Kidney (tissue), 14 donors: Measurements from ENCODE around the gene ZNF827. TPM values are rescaled to one million over a fixed set of nuclear protein-coding genes. Genes with fewer than 3 reads are reported as not detected.

Source experiments
- DNase-seq, 5 donors: peaks; one replicate each; pipeline ENCODE4 v3.0.0-alpha.2; 2013 to 2020
- FAIRE-seq: peaks from 2 replicates; lab custom pipeline; 2012; peaks lifted over from hg19 to GRCh38; lab: Jason Lieb, UNC
- H3K27ac ChIP-seq, 2 donors: one replicate each; pipeline ENCODE4 v1.7.0; 2013; ENCODE audit warnings: low read depth in 2 of 2, low read length in 2 of 2, inconsistent platforms in 1 of 2
- H3K27me3 ChIP-seq: one replicate; pipeline ENCODE4 v1.7.1; 2013; ENCODE audit warnings: low read length, inconsistent platforms; ENCODE audit not compliant: control insufficient read depth, insufficient read depth
- H3K36me3 ChIP-seq, 3 donors: one replicate each; pipeline versions ENCODE4 v1.7.0 to v1.7.1; 2013; ENCODE audit warnings: low read length in 3 of 3, control low read depth in 1 of 3, inconsistent platforms in 1 of 3; ENCODE audit not compliant: insufficient read depth in 3 of 3, control insufficient read depth in 2 of 3
- H3K4me1 ChIP-seq, 3 donors: one replicate each; pipeline versions ENCODE4 v1.7.0 to v1.7.1; 2013; ENCODE audit warnings: low read length in 3 of 3, inconsistent platforms in 1 of 3, low read depth in 1 of 3; ENCODE audit not compliant: control insufficient read depth in 2 of 3, insufficient read depth in 2 of 3
- H3K4me3 ChIP-seq, 3 donors: one replicate each; pipeline versions ENCODE4 v1.7.0 to v1.8.1; 2013; ENCODE audit warnings: low read length in 3 of 3, control low read depth in 1 of 3, inconsistent platforms in 1 of 3
- H3K9ac ChIP-seq, 3 donors: one replicate each; pipeline versions ENCODE4 v1.7.0 to v1.7.1; 2013; ENCODE audit warnings: low read length in 3 of 3, control low read depth in 1 of 3, inconsistent platforms in 1 of 3
- H3K9me3 ChIP-seq, 3 donors: one replicate each; pipeline versions ENCODE4 v1.7.0 to v1.7.1; 2013; ENCODE audit warnings: low read length in 3 of 3, control low read depth in 1 of 3, inconsistent platforms in 1 of 3; ENCODE audit not compliant: control insufficient read depth in 2 of 3, insufficient read depth in 1 of 3
- intact Hi-C: fragments of 100-400 bp; cut with DNase I; formaldehyde crosslinking; loops from one replicate; pipeline ENCODE4 v1.11.1; 2022
- polyA plus RNA-seq: library from polyadenylated mRNA; stranded (reverse); fragments of 350-450 nt; fragmentation: Illumina TruSeq; extraction: RNeasy Lipid Tissue Mini Kit (QIAGEN cat#74804); gene quantifications from one replicate; pipeline ENCODE4 v1.2.3, GENCODE V29; 2014; ENCODE audit warnings: low read depth, low replicate concordance; ENCODE audit not compliant: insufficient read depth
- total RNA-seq: library from RNA; stranded (reverse); fragmentation: NEBNext Ultra II Directional; extraction: Animal tissue kit (Norgen Biotek cat#: 25700); gene quantifications from one replicate; pipeline ENCODE4 v1.2.1, GENCODE V29; 2021
- TF ChIP-seq, protein P1 (sequence below): IDR thresholded peaks from 3 replicates; pipeline ENCODE4 v1.5.1; 2012; ENCODE audit warnings: mild to moderate bottlenecking, moderate library complexity, borderline replicate concordance; ENCODE audit not compliant: insufficient read depth; ENCODE audit errors: extremely low read depth
- donor health status: control.
- donor health status: control.
- donor health status: control.
- donor health status: control.
- donor health status: control.
- donor health status: DM: yes; HTN: yes; CAD: no.
- donor health status: Normal renal cell carcinoma (clear cell type).

Gene ZNF827
- total and polyA plus RNA-seq, 2 donors from 2014 or later: 3.5 to 22.6 TPM

DNA sequence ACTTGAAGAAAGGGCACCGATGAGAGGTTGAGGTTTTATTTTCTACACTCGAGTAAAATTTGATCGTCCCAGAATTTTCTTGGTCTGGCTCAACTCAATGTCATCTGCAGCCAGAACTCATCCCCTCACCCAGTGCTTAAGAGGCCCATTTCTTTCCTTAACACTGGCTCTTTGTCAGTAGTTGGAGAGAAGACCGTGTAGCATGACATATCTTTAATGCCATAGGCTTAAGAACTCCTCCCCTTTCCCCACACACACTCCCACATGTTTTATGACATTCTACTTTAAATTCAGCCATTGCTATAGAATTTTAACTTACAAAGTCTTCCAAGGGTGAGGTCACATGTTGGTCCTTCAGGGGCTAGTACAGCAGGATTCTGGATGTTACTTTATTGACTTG, 44.2 kb upstream of the ZNF827 start:
- Histone ChIP-seq H3K27me3 (no peaks in the 10 kb centered on the region), H3K9ac (no peak overlapping the region), H3K4me3 (no peak overlapping the region), H3K27ac (no peak overlapping the region), H3K9me3 (no peaks in the 10 kb centered on the region), H3K4me1 (no peaks in the 10 kb centered on the region), H3K36me3 (no peaks in the 10 kb centered on the region)
- FAIRE-seq (no peak), DNase-seq (no peak)
- TF ChIP-seq, protein P1, sequence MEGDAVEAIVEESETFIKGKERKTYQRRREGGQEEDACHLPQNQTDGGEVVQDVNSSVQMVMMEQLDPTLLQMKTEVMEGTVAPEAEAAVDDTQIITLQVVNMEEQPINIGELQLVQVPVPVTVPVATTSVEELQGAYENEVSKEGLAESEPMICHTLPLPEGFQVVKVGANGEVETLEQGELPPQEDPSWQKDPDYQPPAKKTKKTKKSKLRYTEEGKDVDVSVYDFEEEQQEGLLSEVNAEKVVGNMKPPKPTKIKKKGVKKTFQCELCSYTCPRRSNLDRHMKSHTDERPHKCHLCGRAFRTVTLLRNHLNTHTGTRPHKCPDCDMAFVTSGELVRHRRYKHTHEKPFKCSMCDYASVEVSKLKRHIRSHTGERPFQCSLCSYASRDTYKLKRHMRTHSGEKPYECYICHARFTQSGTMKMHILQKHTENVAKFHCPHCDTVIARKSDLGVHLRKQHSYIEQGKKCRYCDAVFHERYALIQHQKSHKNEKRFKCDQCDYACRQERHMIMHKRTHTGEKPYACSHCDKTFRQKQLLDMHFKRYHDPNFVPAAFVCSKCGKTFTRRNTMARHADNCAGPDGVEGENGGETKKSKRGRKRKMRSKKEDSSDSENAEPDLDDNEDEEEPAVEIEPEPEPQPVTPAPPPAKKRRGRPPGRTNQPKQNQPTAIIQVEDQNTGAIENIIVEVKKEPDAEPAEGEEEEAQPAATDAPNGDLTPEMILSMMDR: no peak
- intact Hi-C loops: no loop called here

DNA sequence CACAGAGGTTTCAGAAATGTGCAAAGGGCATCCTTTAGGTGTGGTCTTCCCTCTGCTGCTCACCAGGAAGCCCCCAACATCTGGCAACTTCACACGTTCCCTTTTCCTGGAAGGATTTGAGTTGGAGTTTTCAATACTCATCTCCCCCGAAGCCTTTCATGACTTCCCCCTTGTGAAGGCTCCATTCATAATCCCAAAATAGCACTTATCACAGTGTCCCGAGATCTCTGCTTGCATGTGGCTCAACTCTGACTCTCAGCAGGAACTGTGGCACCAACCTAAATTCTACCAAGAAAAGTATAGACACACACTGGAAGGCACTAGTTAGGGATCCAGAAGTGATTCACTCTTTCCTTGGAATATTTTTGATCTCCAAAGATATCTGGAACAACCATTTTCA, 40.5 kb upstream of the ZNF827 start:
- H3K27me3 ChIP-seq: no peaks in the 10 kb centered on the region
- no peak for DNase-seq
- no peaks in the 10 kb centered on the region for H3K9me3 ChIP-seq
- no peak for FAIRE-seq
- no peaks in the 10 kb centered on the region for H3K4me1 ChIP-seq
- TF ChIP-seq, protein P1: no peak
- H3K36me3 ChIP-seq: no peaks in the 10 kb centered on the region
- no peak overlapping the region for H3K9ac ChIP-seq
- no peak overlapping the region for H3K4me3 ChIP-seq
- intact Hi-C loops: no loop called here
- H3K27ac ChIP-seq: no peak overlapping the region

DNA sequence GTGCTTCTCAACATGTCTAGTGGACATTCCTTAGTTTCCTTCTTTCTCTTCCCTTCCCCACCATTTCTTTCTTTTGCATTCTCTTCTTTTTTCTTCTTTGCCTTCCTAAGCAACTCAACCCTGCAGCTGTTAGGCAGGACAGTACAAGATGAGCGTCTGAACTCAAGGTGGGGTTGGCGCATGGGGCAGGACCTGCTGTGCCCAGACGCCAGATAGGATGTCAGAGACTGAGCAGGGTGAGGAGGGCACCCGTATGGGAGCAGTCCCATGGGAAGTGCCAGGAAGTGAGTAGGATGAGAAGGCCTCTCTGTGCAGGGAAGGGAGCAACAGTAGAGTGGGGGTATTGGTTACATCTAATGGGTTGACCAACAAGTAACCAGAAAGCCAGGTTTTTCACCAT, 38.1 kb upstream of the ZNF827 start:
- Histone ChIP-seq H3K4me1 (no peaks in the 10 kb centered on the region), H3K9ac (no peak overlapping the region), H3K9me3 (no peaks in the 10 kb centered on the region), H3K36me3 (no peaks in the 10 kb centered on the region), H3K27ac (no peak overlapping the region), H3K27me3 (no peaks in the 10 kb centered on the region), H3K4me3 (no peak overlapping the region)
- FAIRE-seq (no peak), DNase-seq (no peak)
- TF ChIP-seq, protein P1: no peak
- intact Hi-C loops: no loop called here

DNA sequence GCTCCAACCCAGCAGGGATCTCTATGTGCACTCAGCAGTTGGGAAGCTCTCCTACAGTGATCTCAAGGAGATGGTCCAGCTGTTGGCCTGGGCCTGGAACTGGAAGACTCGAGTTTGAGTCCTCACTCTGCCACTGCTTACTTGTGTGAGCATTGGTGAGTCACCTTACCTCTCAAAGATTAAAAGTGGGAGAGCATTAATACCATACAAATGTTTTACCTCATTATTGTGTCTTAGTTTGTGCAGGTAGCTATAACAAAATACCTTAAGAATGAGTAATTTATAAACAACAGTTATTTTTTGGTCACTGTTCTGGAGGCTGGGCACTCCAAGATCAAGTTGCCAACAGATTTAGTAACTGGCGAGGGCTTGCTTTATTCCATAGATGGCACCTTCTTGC, 21.4 kb upstream of the ZNF827 start:
- TF ChIP-seq, protein P1: no peak
- Histone ChIP-seq H3K9ac (no peak overlapping the region), H3K9me3 (no peaks in the 10 kb centered on the region), H3K27ac (no peak overlapping the region), H3K27me3 (no peaks in the 10 kb centered on the region), H3K4me1 (no peaks in the 10 kb centered on the region), H3K36me3 (no peaks in the 10 kb centered on the region), H3K4me3 (no peak overlapping the region)
- intact Hi-C loops: no loop called here
- DNase-seq (no peak), FAIRE-seq (no peak)
